ENCODE measurements around the gene LRIG1.

Gene LRIG1

GRCh38 chr3:66467996-66468735 is 32.7 kb downstream of the LRIG1 start:
- no peak for DNase-seq

DNA sequence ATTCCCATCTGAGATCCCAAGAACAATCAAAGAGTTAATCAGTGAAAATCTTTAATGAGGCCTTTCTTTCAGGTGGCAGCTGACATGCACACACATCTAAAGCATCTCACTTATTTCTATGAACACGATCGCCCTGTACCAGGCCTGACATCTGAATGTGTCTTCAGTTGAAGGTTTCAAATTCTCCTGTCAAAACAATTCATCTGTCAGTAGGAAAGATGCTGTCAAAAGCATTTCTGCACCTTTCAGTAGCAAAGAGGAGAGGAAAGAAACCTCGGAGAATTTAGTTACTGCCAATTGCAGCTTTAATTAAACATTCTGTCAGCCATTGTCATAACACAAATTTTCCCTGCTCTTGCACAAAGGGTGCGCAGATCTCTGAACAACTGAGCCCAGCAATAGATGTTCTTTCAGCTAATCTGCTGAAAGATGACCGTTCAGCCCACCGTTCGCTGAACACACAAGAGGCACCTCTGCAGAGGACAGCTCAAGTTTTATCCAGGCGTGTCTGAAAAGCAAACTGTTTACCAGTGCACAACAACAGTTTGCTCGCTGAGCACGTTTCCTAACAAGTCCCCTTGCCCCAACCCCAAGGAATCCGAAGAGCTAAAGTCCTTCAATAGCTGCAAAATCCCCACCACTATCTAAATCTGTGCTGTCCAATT is 34.1 kb downstream of the LRIG1 start:
- DNase-seq, result no peak

DNA sequence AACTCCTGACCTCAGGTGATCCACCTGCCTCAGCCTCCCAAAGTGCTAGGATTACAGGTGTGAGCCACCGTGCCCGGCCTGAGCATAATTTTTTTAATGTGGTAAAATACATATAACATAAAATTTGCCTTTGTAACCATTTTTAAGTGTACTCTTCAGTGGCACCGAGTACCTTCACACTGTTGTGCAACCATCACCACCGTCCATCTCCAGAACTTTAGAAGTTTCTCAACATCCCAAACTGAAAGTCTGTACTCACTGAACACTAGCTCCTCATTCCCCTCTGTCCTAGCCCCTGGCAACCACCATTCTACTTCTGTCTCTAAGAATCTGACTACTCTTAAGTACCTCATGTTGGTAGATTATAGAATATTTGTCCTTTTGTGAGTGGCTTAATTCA is 35.2 kb downstream of the LRIG1 start:
- no peak for DNase-seq

DNA sequence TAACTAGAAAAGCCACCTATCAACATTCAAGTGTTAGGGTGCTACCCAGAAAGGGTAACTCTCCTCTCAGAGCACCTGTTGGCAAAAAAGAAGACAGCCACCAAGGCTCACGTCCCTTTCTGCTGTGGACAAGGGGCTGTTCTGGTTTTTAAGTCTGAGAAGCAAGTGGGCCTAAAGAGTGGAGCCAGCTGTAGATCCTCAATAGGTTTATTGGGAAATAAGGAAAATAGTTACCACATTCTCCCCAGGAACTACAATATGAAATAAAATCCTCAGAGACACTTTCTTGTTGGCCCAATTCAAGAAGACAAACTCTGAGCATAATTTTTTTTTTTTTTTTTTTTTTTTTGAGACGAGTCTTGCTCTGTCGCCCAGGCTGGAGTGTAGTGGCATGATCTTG is 35.8 kb downstream of the LRIG1 start:
- DNase-seq, result no peak

DNA sequence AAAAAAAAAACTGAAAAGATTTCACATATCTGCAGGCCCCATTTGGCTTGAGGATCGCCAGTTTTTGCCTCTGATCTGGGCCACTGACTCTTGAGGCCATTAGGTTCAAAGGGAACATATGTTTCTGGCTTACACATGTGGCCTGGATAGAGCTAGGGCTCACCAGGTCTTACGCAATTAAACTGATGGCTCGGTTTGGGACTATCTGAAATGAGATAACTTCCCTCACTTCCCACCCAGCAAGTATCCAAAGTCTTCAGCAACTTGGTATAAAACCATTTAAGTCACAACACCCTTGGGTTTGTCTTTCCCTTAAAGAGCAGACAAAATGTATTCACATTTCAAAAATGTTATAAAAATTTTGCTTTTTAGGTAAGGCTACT is 36.3 kb downstream of the LRIG1 start:
- DNase-seq, result no peak

- no peak for DNase-seq
Observed at GRCh38 chr3:66463730-66464511, 36.9 kb downstream of the LRIG1 start.

DNA sequence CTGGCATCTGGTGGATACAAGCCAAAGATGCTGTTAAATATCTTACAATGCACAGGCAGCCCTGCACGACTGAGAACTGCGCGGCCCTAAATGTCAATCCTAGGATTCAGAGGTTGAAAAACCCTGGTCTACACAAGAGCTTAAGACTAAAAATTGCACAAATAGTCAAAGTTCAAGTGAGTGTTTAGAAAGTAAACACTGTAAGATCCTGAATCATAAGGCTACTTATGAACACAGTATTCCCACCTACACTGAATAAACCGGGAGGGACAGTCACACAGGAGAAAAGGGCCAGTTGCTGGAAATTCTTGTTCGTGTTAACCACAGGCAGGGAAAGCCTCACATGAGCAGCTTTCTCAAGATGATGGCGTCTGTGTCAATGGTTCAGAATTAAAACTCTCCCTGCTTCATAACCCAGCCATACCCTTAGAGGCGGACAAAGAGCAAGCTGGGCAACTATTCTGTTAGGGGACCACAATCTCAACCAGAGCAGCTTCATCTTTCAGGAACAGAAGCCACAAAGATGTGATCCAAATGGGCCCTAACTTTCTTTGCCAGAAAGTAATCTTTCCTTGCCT is 37.7 kb downstream of the LRIG1 start:
- DNase-seq, result peak; percentile 55

DNA sequence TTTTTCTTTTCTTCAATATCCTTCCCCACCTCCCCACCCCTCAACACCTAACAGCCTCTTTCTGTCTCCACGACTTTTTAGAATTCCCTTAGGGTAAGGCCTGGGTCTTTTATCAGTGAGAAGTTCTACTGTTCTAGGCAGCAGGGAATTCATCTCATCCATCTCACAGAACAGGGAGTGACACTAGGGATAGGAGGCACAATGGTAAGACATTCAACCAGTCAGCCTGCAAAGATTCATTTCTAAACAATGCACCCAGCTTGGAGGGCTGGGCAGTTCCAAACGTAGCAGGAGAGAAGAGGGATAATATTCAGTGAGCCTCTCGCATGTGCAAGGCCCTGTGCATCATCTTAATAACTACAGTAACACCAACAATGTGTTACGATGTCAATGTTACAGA is 43.6 kb downstream of the LRIG1 start:
- DNase-seq, result no peak

- DNase-seq, result no peak
Observed at GRCh38 chr3:66456711-66457173, 44.1 kb downstream of the LRIG1 start.

DNA sequence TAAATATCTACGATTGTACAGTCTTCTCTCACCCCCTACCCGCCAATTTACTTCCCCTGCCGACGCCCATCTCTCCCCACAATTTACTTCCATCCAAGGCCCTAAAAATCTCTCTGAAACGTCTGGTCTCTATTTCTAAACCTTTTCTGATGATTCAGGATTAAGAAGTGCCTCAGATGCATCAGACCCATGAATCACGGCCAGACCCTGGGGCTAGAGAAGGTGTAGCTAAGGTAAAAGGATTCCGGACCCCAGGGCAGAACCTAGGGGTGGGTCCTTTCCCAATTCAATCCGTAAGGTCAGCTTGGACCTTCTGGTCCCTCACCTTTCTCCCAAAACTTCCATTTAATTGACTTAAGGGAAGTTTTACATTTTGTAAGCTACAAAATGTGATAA is 46.4 kb downstream of the LRIG1 start:
- no peak for DNase-seq

GRCh38 chr3:66453651-66454463 is 47.0 kb downstream of the LRIG1 start:
- no peak for DNase-seq

GRCh38 chr3:66452303-66453011 is 48.4 kb downstream of the LRIG1 start:
- DNase-seq, result no peak

GRCh38 chr3:66451766-66452165 is 49.1 kb downstream of the LRIG1 start:
- DNase-seq, result no peak

- no peak for DNase-seq
Observed at GRCh38 chr3:66450390-66451022, 50.3 kb downstream of the LRIG1 start.

DNA sequence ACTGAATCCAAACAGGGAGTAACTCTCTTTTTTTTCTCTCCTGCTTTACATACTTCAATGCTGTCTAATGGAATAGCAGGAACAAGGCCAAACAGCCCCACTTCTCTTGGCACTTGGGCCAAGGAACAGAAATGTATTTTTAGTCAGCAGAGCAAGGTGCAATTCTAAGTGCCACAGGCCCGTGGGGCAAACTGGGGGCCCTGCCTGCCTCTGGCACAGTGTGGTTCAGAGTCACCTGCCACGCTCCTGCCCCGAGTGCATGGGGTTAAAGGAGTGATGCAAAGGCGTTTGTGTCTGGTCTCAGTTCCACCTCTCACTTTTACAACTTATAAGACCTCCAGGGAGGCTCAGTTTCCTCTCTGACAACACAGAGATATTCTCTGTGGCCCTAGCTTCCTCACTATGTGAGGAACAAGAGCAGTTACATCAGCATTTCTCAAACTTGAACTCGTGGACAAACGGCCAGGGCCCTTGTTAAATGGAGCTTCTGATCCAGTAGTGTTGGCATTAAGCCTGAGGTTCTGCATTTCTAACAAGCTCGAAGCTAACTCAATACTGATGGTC is 51.3 kb downstream of the LRIG1 start:
- no peak for DNase-seq

DNA sequence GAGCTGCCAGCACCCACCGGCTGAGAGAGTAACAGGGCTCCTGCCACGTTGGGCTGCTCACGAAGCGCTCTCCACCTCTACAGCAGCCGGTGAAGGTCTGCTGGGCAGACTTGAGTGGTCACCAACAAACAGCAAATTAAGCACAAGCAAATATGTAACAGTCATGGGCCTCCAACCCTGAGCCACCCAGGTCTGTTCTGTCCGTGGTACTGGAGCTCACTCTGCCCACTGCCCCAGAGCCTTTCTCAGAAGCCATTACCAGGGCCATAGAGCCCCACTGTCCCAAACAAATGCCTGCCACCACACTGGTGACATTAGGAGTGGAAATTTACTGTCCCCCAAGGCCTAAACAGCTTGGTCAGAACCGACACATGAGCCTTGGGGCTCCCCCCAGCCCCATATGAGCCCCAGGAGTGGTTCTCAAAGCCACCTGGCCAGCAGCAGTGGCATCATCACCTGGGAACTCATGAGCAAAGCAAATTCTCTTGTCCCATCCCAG is 56.6 kb downstream of the LRIG1 start:
- no peak for DNase-seq

GRCh38 chr3:66443118-66443803 is 57.6 kb downstream of the LRIG1 start:
- DNase-seq, result no peak

GRCh38 chr3:66442254-66443117 is 58.3 kb downstream of the LRIG1 start:
- peak; percentile 70 for DNase-seq

- no peak for DNase-seq
Observed at GRCh38 chr3:66441692-66442091, 59.1 kb downstream of the LRIG1 start.

Data from fibroblast of skin of back (primary cell).